HG02610 (cell line): ENCODE results near the gene OGDH.
"Not testable (repeated sequence)": the region's sequence is repeated elsewhere in the genome, so short reads cannot be mapped to it uniquely, and the experiment has no call there.

ENCODE experiments used
- ATAC-seq: cut with Tn5 transposase; IDR thresholded peaks from one replicate; pipeline ENCODE4 v1.9.1; 2021; ENCODE audit warnings: mild to moderate bottlenecking, moderate library complexity; ENCODE audit not compliant: unreplicated experiment

OGDH gene

DNA sequence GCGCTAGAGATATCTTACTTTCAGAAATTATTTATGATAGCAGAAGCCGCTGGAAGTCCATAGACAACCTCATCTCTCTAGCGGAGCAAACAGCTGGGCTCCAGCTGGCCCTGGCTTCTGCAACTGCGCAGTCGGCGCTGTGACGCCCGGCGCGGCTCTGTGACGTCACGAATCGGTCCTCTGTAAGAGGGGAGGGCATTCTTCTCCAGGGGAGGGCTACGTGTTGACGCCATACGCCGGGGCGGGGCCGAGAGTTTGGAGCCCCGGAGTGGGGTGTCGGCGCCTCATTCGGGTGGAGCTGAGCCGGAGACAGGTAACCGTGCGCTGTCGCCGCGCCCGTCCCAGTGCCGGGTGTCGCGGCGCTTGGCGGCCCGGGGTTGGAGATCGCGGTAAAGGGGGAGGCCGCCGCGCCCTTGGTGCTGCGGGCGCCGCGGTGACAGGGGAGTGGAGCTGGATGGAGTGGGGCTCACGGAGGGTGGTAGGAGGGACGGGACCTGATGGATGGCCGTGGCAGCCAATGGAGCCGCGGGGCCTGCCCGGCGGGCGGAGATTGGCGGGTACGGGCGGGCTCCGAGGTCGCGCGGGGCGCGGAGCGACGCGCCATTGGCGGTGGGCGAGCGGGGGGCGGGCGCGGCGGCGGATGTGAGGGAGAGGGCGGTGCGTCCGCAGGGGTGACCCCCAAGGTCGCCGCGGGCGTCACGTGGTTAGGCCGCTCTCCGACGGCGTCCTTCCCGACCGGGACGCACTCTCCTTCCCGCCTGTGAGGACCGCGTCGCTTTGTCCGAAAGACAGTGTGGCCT, at the start of gene OGDH:
OGDH (plus strand) TSS at position 287 of the 800 bp plus-strand sequence. CDS start 17,717 bp downstream, outside the sequence.
- ATAC-seq, result peak; percentile 95

DNA sequence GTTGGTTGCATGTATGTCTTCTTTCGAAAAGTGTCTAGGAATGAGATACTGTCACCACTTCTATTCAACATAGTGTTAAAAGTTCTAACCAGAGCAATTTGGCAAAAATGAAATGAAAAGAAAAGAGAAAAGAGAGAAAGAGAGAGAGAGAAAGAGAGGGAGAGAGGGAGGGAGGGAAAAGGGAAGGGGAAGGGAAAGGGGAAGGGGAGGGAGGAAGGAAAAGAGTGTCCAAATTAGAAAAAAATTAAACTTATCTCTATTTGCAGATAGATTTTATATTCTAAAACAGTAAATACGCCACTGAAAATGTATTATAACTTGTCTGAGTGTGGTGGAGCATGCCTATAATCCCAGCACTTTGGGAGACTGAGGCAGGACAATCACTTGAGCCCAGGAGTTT, 48.9 kb upstream of the OGDH start:
- no peak for ATAC-seq

DNA sequence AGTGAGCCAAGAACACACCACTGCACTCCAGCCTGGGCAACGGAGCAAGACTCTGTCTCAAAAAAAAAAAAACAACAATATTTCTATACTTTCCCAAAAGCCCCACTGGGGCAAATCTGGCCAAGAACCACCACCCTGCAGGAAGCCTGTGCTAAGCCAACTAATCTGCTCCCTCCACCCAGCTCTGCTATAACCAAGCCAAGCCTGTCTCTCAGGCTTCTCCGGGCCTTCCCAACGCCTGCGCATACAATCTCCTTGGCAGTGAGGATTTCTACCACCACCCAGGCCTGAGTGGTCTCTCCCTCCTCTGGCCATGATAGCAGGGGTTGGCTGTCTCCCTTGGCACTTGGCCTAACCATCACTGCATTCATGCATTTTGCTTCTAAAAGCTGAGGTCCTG, 46.9 kb upstream of the OGDH start:
- ATAC-seq, result no peak

DNA sequence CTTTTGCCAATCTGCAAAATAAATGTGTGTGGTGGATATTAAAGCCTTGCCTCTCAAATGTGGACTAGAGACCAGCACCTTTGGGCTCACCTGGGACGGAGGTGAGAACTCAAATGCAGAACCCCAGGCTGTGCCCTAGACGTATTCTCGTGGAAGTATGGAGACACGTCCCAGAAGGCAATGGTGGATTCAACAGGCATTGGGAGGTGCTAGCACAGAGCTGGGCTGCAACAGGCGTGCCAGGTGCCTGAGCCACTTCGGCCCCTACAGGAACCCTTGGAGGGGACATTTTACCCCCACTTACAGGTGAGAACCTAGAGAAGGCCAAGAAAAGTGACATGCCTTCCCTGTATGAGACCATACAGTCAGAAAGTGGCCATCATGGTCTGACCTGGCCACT, 44.9 kb upstream of the OGDH start:
- ATAC-seq, result no peak

DNA sequence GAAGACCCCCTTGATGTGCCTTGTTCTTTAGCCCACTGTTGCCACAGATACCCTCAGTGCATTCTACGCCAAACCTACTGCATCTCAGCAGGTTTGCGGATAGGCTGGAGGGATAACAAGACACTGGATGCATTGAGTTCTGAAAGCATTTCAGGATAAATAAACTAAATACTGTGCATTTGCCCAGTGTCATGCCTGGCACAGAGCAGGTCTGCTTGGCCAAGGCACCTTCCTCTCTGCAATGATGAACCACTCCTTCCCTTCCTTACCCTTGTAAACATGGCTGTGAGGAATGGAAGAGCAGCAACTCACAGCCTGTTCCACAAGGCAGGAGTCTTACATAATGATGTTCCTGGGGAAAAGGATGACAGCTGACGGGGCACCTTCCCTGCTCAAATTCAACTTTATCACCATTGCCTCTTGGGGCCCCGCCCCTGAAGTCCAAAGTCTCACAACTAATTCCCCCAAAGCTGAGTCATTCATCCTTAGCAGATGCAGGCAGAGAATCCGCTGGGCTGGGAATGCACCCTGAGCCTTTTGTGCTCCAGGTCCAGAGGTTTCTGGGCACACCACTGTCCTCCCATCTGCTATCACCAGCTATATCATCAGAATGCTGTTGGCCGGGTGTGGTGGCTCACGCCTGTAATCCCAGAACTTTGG, 44.3 kb upstream of the OGDH start:
- ATAC-seq, result no peak

DNA sequence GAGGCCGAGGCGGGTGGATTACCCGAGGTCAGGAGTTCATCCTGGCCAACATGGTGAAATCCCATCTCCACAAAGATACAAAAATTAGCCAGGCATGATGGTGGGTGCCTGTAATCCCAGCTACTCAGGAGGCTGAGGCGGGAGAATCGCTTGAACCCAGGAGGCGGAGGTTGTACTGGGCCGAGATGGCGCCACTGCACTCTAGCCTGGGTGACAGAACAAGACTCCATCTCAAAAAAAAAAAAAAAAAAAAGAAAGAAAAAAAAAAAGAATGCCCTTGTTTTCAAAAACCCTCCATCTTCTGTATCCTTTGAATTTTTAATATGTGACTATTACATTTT, 43.8 kb upstream of the OGDH start:
- ATAC-seq, result not testable (repeated sequence)

DNA sequence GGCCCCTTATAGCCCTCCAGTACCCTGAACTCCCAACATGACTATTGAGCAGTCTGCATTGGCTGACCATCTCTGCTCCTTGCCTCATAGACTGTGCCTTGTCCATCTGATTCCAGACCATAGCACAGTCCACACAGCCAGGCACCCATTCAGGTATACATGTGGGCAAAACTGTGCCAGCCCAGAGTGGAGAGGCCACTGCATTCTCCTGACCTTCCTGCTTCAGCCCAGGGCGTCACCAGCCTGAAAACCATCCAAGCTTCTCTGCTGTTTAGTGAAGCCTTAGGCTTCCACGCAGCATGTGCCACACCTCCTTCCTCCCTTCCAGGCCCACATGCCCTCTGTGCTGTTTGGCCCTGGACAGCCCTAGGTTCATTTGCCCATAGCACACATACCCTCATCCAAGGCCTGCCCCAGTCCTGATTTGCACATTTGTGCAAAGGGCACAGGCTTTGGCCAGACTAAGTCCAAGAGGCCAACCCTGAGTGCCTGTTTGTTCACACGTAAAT, 43.2 kb upstream of the OGDH start:
- no peak for ATAC-seq

DNA sequence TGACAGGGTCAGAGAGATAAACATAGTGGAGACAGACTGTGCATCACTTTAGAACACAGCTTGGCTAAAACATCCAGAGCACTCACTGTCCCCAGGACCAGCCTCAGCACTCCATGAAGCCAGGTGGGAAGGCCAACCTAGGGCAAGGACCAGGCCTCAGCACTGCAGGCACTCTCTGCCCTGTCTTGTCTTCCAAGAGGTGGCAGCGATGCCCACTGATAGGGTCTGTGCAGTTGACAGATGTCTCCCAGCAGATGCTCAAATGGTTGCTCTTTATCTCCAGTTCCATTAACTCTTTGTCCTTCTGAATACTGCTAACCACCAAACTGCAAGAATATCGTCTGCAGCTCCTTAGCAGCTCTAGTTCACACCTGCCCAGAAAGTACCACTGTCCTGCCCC, 41.8 kb upstream of the OGDH start:
- no peak for ATAC-seq

DNA sequence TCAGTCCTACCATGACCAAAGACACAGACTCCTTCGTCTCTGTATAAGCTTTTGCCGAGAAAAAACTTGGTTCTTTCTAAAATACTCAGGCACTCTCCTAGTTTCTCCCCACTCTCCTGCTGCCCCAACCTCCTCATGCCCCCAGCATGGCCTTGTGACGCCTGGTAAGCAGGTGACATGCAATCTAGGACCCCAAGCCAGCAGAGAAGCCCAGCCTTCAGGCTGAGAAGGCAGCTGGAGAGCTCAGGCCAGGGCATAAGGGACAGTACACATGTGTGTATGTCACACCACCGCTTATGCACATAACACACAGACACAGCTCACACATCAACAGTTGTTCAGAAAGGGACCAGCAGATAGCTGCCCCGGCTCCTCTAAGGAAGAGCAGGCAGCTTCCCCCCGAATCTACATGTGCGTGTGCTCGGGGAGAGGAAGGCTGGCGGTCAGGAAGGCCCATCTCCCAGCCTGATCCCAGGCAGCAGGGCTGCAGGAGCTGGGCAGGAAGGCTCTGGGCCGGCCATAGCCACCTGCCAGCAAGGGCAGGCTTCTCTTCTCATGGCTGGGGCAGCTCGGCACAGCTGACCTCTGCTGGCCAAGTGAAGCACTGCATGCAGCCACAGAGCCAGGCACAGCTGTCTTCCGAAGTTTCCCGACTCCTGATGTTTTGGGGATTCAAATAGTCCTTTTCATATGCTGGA, 41.2 kb upstream of the OGDH start:
- peak; percentile 67 for ATAC-seq

DNA sequence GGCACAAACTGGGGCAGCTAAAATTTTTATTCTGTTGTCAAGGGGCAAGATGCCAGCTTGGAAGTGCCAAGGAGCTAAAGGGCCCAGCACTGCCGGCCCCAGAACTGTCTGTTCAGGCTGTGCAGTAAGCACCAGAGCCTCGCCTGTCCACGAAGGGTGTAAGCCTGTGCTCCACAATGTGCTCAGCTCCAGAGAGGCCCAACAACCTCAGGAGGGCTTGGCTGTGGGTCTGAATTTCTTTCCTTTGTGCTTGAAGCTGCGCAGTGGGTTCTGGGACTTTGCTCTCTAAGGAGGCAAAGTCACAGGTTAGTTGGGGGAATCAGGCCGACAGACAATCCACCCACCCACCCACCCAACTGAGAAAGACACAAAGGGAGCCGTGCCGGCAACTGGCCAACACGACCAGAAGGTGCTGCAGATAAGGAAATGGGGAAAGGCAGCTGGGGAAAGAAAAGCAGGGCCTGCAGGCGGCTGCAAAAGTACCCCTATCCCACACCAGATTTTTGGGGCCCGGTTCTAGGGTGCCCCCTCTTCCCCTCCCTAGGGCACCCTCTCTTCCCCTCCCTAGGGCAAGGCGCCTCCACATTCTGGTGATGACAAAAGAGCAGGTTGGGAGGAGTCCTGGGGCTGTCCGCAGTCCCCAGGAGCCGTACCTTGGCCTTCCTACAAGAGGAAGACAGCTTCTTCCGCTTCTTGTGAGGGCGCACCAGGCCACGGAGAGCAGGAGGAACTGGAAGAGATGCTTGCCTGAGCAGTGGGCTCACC, 40.5 kb upstream of the OGDH start:
- no peak for ATAC-seq

DNA sequence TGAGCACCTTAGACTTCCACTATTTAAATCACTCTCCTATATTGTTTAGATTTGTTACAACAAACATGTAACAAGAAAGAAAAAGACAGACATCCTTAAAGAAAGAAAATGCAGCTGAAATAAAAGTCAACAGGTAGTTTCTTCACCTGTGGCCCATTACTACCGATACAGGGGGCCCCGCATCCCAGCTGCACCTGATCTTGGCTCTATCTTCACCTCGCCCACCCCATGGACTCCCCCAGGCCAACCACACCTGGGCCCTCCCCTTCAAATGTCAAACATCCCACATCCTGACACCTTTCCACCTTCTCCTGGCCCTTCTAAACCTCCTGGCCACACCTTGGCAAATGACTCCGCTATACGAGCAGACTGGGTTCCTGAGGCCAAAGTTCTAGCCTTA, 39.7 kb upstream of the OGDH start:
- ATAC-seq, result no peak

DNA sequence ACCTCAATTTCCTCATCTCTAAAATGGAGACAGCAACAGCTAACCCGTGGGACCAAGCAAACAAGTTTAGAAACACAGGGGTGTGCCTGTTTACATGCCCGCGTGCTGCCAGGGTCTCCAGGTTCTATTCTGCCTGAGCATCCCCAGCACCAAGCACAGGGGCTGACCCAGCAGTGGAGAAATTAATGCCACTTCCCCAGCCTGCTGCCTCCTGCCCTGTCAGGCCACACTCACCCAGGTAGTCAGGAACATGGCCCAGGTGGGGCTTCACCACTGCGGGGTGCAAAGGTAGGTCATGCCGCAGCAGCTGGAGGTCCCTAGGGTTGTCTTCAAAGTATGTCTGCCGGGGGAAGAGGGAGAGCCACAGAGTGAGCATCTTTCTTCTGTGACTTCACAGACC, 38.5 kb upstream of the OGDH start:
- no peak for ATAC-seq

DNA sequence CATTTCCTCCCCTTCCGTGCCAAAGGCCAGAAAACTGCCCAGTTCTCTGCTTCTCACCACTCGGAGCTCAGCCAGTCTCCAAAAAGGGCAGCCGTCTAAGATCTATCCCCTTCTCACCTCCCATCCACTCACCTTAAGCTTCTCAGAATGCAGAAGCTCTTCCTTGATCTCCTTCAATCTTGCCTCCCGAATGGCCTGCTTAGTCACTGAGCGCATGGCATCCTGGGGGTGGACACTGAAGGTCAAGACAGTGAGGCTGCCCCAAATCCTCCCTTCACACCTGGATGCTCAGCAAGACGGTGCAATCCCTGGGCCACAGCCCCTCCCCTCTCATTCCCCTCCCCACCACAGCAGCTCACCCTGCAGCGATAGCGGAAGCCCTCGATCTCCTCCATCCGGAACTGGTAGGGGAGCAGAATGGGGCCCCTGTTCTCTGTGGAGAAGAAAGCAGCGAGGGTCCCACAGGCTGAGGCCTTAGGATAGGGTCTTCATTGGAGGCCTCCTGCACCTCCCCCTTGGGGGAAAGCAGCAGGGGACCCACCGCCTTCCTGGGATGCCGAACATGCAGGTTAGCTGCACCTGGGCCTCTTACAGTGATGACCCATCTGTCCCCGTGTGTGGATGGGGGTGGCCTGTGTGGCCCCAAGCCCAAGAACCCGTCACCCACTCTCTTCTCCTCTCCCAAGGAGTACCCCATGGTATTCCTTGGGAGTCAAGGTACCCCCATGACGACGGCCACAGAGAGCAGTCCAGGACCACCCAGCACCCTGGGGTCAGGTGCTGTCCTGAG, 37.5 kb upstream of the OGDH start:
- no peak for ATAC-seq

DNA sequence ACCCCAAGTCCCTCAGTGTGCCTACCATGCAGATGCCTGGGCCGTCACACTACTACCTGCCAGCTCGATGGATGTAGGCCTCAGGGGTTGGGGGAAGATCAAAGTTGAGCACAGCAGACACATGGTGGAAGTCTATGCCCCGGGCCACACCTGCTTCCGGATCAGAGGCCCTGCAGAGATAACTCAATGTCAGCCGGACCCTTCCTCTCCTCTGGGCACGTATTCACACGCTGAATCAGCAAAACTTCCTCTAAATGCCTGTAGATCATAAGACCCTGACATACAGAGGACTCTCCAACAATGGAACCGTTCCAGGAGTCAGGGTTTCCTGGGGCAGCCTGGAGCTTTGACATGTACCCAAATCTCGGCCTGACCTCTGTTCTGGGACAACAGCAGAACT, 36.5 kb upstream of the OGDH start:
- no peak for ATAC-seq

DNA sequence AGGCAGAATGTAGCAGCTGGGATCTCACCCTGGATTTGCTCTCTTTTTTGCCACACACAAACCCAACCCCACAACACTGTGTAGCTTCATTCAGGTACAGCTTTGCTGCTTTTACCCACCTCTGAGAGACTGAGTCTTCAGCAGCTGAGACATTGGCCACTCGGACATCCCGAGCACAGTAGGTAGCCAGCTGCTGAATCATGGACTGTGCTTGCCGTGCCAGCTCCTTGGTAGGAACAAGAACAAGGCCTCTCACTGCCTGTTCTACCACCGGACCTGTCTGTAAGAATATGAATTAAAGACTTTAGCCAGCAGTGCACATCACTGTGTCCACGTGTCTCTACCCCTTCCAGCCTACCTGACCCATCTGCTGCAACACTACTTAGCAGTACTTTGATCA, 33.7 kb upstream of the OGDH start:
- ATAC-seq, result no peak

DNA sequence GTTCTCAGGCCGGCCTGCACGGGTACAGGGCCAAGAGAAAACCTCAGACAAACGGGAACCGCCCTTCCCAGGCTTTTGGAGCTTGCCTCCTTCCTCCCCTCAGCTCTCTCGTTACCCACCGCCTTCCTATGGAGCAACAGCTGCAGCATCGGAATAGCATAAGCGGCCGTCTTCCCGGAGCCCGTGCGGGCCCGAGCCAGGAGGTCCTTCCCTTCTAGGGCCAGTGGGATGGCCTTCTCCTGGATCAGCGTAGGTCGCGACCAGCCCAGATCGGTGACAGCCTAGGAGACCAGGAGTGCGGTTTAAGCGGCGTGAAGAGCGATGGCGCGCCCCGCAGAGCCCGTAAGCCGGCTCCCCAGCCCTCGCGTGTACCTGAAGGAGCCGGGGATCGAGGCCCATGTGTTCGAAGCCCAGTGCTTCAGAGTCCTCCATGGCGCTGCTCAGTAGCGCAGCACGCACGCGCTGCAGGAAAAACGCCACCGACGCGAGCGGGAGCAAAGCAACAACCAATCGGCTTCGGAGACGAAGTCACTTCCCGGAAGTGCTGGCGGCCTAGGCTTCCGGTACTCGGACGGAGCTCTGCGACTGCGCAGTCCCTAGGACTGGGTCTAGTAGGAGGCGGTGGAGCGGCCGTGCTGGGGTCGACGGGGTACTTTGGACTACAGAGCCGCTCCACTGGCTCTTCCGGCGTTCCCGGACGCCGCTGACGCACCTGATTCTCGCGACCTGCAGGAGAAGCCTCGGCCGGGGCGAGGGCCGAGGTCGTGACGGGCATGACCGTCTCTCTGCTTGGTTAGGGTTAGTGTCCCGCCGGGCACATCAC, 32.8 kb upstream of the OGDH start, which contains the start of gene DDX56:
DDX56 (minus strand) TSS at position 445 of the 823 bp plus-strand sequence; CDS start at position 432, 13 bp downstream.
- peak; percentile 88 for ATAC-seq

DNA sequence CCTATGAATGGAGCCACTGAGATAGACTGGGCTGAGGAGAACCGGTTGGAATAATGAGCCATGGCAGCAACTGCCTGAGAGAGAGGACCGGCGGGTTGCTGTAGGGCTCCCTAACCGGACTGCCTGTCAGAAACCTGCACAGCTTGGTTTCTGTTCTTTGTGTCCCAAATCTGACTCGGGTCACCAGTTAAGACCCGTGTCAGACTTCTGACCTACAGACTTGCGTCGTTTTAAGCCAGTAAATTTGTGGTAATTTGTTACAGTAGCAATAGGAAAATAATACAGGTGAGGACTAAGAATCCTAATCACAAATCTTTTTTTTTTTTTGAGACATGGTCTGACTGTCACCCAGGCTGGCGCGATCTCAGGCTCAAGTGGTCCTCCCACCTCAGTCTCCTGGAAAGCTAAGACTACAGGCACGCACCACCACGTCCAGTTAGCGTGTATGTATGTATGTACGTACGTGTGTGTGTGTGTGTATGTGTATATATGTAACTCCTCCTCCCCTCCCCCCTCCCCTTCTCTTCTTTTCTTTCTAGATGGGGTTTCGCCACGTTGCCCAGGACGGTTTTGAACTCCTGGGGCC, 32.0 kb upstream of the OGDH start:
- no peak for ATAC-seq

DNA sequence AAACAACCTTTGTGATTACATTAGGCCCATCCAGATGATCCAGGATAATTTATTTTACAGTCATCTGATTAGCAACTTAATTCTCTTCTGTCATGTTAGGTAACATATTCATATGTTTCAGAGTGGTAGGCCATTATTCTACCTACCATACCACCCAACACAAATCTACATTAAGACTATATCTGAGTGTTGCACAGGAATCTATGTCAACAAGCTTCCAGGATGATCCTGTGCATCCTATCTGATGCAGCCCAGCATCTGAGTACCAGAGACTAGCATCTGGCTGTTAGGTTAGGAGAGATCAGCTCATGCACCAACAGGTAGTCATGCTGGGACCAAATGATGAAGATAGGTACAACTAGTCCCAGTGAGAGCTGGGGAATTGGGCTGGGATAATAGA, 31.4 kb upstream of the OGDH start:
- no peak for ATAC-seq

DNA sequence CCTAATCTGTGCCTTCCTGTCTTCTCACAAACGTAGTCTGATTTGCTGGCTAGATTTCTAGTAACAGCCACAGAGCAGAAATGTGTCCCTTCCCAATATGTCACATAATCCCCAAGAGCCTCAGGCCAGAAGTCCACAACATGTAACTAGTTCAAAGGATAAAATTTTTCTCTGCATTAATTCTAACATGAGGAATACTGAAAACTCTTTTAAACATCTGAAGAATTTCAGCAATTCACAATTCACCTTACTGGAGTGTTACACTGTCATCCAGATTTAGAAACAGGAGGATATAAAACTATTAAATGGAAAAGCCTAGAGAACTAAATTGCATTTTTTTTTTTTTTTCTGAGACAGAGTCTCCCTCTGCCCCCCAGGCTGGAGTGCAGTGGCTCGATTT, 30.2 kb upstream of the OGDH start:
- ATAC-seq, result no peak
